ES-I3 (cell line): ENCODE measurements around the gene PRSS35.
"Not testable (repeated sequence)": the region's sequence is repeated elsewhere in the genome, so short reads cannot be mapped to it uniquely, and the experiment has no call there.

ENCODE experiments used
- H3K36me3 ChIP-seq: 2 replicates; pipeline ENCODE4 v1.6.1; 2013; ENCODE audit warnings: mild to moderate bottlenecking, low read length, control low read depth, moderate library complexity; ENCODE audit not compliant: insufficient read depth
- H3K4me1 ChIP-seq: 2 replicates; pipeline ENCODE4 v1.6.1; 2013; ENCODE audit warnings: mild to moderate bottlenecking, control low read depth, low read length; ENCODE audit not compliant: insufficient read depth
- H3K9ac ChIP-seq: 2 replicates; pipeline ENCODE4 v1.6.1; 2013; ENCODE audit warnings: low read depth, mild to moderate bottlenecking, low read length, moderate library complexity
- H3K9me3 ChIP-seq: 2 replicates; pipeline ENCODE4 v1.6.1; 2013; ENCODE audit warnings: mild to moderate bottlenecking, low read length, moderate library complexity; ENCODE audit not compliant: control insufficient read depth, insufficient read depth

PRSS35 gene

GRCh38 chr6:83551748-83552147, 39.4 kb downstream of the PRSS35 start:
- not testable (repeated sequence) for H3K9me3 ChIP-seq, H3K36me3 ChIP-seq, H3K9ac ChIP-seq, H3K4me1 ChIP-seq

- Histone ChIP-seq H3K36me3 (no peaks in the 10 kb centered on the region), H3K4me1 (peaks cover 8% of the 10 kb centered on the region; the same call in 1 of the 2 replicates), H3K9ac (no peak overlapping the region), H3K9me3 (no peaks in the 10 kb centered on the region)
Observed at GRCh38 chr6:83556871-83557270, 44.5 kb downstream of the PRSS35 start.

GRCh38 chr6:83558975-83559374, 46.6 kb downstream of the PRSS35 start:
- no peak overlapping the region for H3K9ac ChIP-seq
- no peaks in the 10 kb centered on the region for H3K36me3 ChIP-seq
- peaks cover 8% of the 10 kb centered on the region; the same call in 1 of the 2 replicates for H3K4me1 ChIP-seq
- no peaks in the 10 kb centered on the region for H3K9me3 ChIP-seq

GRCh38 chr6:83571663-83572185, 59.4 kb downstream of the PRSS35 start:
- H3K36me3 ChIP-seq, H3K4me1 ChIP-seq, H3K9ac ChIP-seq, H3K9me3 ChIP-seq: not testable (repeated sequence)

- no peaks in the 10 kb centered on the region for H3K36me3 ChIP-seq
- no peak overlapping the region for H3K9ac ChIP-seq
- no peaks in the 10 kb centered on the region for H3K4me1 ChIP-seq
- H3K9me3 ChIP-seq: no peaks in the 10 kb centered on the region
Observed at GRCh38 chr6:83574783-83575182, 62.4 kb downstream of the PRSS35 start.
